ENCODE measurements around the gene JMJD6. TPM values are rescaled to one million over a fixed set of nuclear protein-coding genes. Genes with fewer than 3 reads are reported as not detected.

The JMJD6 gene
- total and polyA plus RNA-seq, 9 of the 15 experiments (the other 6 are each of a cell fraction or from before 2014, with no cell fraction given), result 2.5 to 52.3 (median 36.3) TPM

- TF ChIP-seq KDM5B (IDR thresholded peaks at IDR 0.05; ENCODE audit: insufficient replicate concordance, low read depth, low read length), result no peak
- no peak for TF ChIP-seq HMBOX1 (IDR thresholded peaks at IDR 0.05)
- TF ChIP-seq PTTG1 (tag; IDR thresholded peaks at IDR 0.05; ENCODE audit: low read depth), result no peak
- no peak for TF ChIP-seq RHOXF2B (CRISPR knock-in tag; conservative IDR thresholded peaks at IDR 0.05)
- no peak for TF ChIP-seq NR2C1 (IDR thresholded peaks at IDR 0.05)
- no peak for TF ChIP-seq NR2C1 (tag; IDR thresholded peaks at IDR 0.05)
- peak; percentile 91; the same call in 1 of the 2 replicates for TF ChIP-seq ELF4 (CRISPR knock-in tag; IDR thresholded peaks at IDR 0.05)
- TF ChIP-seq XRCC4 (IDR thresholded peaks at IDR 0.05; ENCODE audit: extremely low read depth, insufficient read depth, insufficient read length), result no peak
- TF ChIP-seq ZNF324 (CRISPR knock-in tag; IDR thresholded peaks at IDR 0.05), result no peak
- TF ChIP-seq CGGBP1 (CRISPR knock-in tag; IDR thresholded peaks at IDR 0.05), result no peak
- TF ChIP-seq E4F1 (CRISPR knock-in tag; IDR thresholded peaks at IDR 0.05; ENCODE audit: borderline replicate concordance), result no peak
- TF ChIP-seq HSF4 (CRISPR knock-in tag; IDR thresholded peaks at IDR 0.05; ENCODE audit: borderline replicate concordance), result no peak
- TF ChIP-seq NCOA4 (IDR thresholded peaks at IDR 0.05; ENCODE audit: partially characterized antibody), result no peak
- no peak for TF ChIP-seq THAP7 (CRISPR knock-in tag; IDR thresholded peaks at IDR 0.05)
- TF ChIP-seq ZNF224 (CRISPR knock-in tag; IDR thresholded peaks at IDR 0.05), result no peak
- no peak; the same call in 1 of the 2 replicates for TF ChIP-seq ZNF143 (CRISPR knock-in tag; IDR thresholded peaks at IDR 0.05)
- 0 out of 2 replicates have a peak, but pooled peaks have one; percentile 32 for TF ChIP-seq ZNF766 (CRISPR knock-in tag; conservative IDR thresholded peaks at IDR 0.05)
- TF ChIP-seq POU5F1 (IDR thresholded peaks at IDR 0.05; ENCODE audit: borderline replicate concordance, low read depth, low read length, partially characterized antibody), result no peak
- no peak for TF ChIP-seq RUNX1 (IDR thresholded peaks at IDR 0.05; ENCODE audit: low read depth)
- peak; percentile 79; the same call in 1 of the 2 replicates for TF ChIP-seq SMARCE1 (IDR thresholded peaks at IDR 0.05)
- TF ChIP-seq, protein P1, sequence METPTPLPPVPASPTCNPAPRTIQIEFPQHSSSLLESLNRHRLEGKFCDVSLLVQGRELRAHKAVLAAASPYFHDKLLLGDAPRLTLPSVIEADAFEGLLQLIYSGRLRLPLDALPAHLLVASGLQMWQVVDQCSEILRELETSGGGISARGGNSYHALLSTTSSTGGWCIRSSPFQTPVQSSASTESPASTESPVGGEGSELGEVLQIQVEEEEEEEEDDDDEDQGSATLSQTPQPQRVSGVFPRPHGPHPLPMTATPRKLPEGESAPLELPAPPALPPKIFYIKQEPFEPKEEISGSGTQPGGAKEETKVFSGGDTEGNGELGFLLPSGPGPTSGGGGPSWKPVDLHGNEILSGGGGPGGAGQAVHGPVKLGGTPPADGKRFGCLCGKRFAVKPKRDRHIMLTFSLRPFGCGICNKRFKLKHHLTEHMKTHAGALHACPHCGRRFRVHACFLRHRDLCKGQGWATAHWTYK (CRISPR knock-in tag; IDR thresholded peaks at IDR 0.05), result peak; percentile 19; the same call in 1 of the 2 replicates
Measured at GRCh38 chr17:76697702-76698465, 28.5 kb downstream of the JMJD6 start (continued).
